Hematopoietic multipotent progenitor cell (in vitro differentiated cells): ENCODE data around the gene CISH. TPM values are rescaled to one million over a fixed set of nuclear protein-coding genes. Genes with fewer than 3 reads are reported as not detected.

Source experiments
- total RNA-seq: library from RNA; depleted of rRNA; stranded (reverse); fragments of >200 nt; gene quantifications from one replicate; pipeline ENCODE4 v1.2.3, GENCODE V29; 2012

The CISH gene
- total RNA-seq, 1 donor, result 17.8 TPM

Other genes starting within 250 kb of the CISH start
- gene CACNA2D2, start 108.1 kb downstream of the CISH start, total RNA-seq, result 1.1 TPM
- gene C3orf18, start 44.0 kb downstream of the CISH start, total RNA-seq, result 6.2 TPM
- gene HEMK1, start 42.3 kb downstream of the CISH start, total RNA-seq, result 10.0 TPM
- gene MAPKAPK3, start 5.4 kb upstream of the CISH start, total RNA-seq, result 263 TPM
- gene DOCK3, start 63.2 kb upstream of the CISH start, total RNA-seq, result 1.3 TPM